Ovary (tissue), 9 donors: ENCODE results near the gene IL4I1. TPM values are rescaled to one million over a fixed set of nuclear protein-coding genes. Genes with fewer than 3 reads are reported as not detected.

Experiments
- DNase-seq, 5 donors: peaks; one replicate each; pipeline ENCODE4 v3.0.0-alpha.2; 2019 to 2020
- H3K27ac ChIP-seq, 2 donors: fragments of 200-600 bp; one replicate each; pipeline versions ENCODE4 v1.5.1 to v1.8.0; 2019 to 2022
- H3K27me3 ChIP-seq: fragments of 200-600 bp; one replicate; pipeline ENCODE4 v1.8.0; 2022
- H3K36me3 ChIP-seq: fragments of 200-600 bp; sonication (generic); one replicate; pipeline ENCODE4 v1.5.1; 2019
- H3K4me1 ChIP-seq: one replicate; pipeline ENCODE4 v1.8.1; 2013; ENCODE audit warnings: mild to moderate bottlenecking, moderate library complexity; ENCODE audit not compliant: insufficient read depth
- H3K4me3 ChIP-seq: fragments of 200-600 bp; sonication (generic); one replicate; pipeline ENCODE4 v1.5.1; 2017
- H3K9me3 ChIP-seq, 2 donors: fragments of 200-600 bp in 1 of 2; sonication (generic) in 1 of 2; one replicate each; pipeline versions ENCODE4 v1.5.1 to v1.8.1; 2013 to 2019; ENCODE audit warnings: mild to moderate bottlenecking in 1 of 2, moderate library complexity in 1 of 2
- EP300 ChIP-seq: sonication (generic); formaldehyde crosslinking; IDR thresholded peaks from one replicate; pipeline ENCODE4 v1.6.1; 2017; ENCODE audit warnings: antibody characterized with exemption
- POLR2A ChIP-seq: fragments of 450-650 bp; IDR thresholded peaks from one replicate; pipeline ENCODE4 v1.6.1; 2017; ENCODE audit warnings: antibody characterized with exemption, mild to moderate bottlenecking, moderate library complexity
- WGBS, 3 donors: extraction: QIAGEN DNeasy Blood & Tissue Kit in 1 of 3; methylation state at CpG; one replicate each; pipeline versions ENCODE4 v1.1.5 to v1.1.7; 2013 to 2017; 5-methylcytosine and 5-hydroxymethylcytosine counted together
- intact Hi-C, 4 donors: fragments of 100-400 bp; cut with DNase I; formaldehyde crosslinking; loops; one replicate each; pipeline versions ENCODE4 v1.11.0 to v1.15.1; 2022 to 2023
- polyA plus RNA-seq, 2 donors: library from polyadenylated mRNA; stranded (reverse); fragments of 200-250 nt in 1 of 2; fragments of 350-450 nt in 1 of 2; fragmentation: Illumina TruSeq in 1 of 2; extraction: RNeasy Lipid Tissue Mini Kit (QIAGEN cat#74804) in 1 of 2; gene quantifications; one replicate each; pipeline ENCODE4 v1.2.3, GENCODE V29; 2013 to 2014
- total RNA-seq, 7 donors: library from RNA; depleted of rRNA in 2 of 7; stranded (reverse); fragments of >200 nt in 2 of 7; fragmentation: NEBNext Ultra II Directional in 3 of 7; extraction: Animal tissue kit (Norgen Biotek cat#: 25700) in 3 of 7; gene quantifications; one replicate each; pipeline versions ENCODE4 v1.1.0 to v1.2.4, GENCODE V29; 2016 to 2023
- TF ChIP-seq, protein P1 (sequence below), 3 donors: fragments of 450-650 bp in 2 of 3; fragments of 200-600 bp in 1 of 3; IDR thresholded peaks; one replicate each; pipeline versions ENCODE4 v1.5.1 to v1.8.0; 2016 to 2022; ENCODE audit warnings: antibody characterized with exemption in 3 of 3, mild to moderate bottlenecking in 1 of 3
- donor health status: DM: no; HTN: no; CAD: no; lungs with moderate emphysema.
- donor health status: DM: no; HTN: no; CAD: no.
- donor health status: Bipolar disorder and iron deficiency.
- donor health status: DM: yes; HTN: yes; CAD: no.
- donor health status: DM: no; HTN: no; CAD: no.
- donor health status: DM: yes; HTN: yes; CAD: no.

IL4I1 gene
- total and polyA plus RNA-seq, 9 donors = 0.24 to 4.3 (median 1.0) TPM; not detected in 1

DNA sequence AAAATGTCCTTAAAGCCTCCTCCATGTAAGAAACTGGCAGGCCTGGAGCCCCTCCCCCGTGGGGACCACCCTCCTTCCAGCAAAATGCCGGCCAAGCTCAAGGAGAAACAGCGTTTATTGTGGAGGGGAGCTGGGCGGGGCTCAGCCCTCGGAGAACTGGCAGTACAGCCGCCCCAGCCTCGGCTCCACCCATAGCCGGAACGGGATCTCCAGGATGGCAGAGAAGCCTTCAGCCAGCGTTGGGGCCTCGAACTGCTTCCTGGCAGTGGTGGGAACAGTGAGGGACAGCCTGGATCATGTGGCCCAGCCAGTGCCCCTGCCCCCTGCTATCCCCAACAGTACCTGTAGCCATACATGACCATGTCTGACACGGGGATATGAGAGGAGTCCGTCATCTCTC, 35.6 kb downstream of the IL4I1 start:
- WGBS, 3 donors = 16 to 38% (median 18%) methylated on average over 11 to 13 of the region's 13 CpGs
- H3K36me3 ChIP-seq = no peaks in the 10 kb centered on the region
- DNase-seq = peak; percentile 71 to 88 (median 77)

DNA sequence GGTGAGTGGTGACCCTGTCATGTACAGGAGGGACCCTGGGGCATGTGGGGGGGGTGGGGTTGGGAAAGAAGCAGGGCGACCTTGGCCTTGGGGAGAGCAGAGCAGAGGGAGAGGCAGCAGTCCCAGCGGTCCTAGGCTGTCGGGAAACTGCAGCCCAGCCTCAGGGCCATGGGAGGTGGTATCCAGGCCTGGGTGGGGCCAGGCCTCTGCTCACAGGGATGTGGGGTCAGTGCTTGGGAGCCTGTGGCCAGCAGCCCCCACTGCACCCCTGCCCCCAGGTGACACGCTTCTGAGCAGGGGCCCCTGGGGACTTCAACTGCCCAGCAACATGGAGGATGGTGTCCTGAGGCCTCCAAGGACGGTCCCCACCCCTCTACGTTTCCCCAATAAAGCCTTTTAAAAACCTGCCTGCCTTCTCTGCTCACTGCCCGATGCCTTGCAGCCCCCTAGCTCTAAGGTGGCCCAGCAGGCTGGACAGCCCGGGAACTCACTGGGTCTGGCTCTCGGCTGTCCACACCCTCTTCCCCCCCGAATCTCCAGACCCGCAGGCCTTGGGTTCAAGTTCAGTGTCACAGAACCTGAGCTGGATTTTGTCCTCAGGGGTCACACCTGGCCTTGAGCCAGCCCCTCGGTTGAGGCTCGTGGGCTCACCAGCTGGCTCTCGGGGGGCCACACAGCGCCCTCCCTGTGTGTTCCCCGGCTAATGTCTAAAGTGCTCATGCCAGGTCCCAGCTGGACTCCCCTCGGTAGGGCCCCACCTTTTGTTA, 36.2 kb downstream of the IL4I1 start:
- H3K9me3 ChIP-seq = no peaks in the 10 kb centered on the region
- TF ChIP-seq, protein P1, sequence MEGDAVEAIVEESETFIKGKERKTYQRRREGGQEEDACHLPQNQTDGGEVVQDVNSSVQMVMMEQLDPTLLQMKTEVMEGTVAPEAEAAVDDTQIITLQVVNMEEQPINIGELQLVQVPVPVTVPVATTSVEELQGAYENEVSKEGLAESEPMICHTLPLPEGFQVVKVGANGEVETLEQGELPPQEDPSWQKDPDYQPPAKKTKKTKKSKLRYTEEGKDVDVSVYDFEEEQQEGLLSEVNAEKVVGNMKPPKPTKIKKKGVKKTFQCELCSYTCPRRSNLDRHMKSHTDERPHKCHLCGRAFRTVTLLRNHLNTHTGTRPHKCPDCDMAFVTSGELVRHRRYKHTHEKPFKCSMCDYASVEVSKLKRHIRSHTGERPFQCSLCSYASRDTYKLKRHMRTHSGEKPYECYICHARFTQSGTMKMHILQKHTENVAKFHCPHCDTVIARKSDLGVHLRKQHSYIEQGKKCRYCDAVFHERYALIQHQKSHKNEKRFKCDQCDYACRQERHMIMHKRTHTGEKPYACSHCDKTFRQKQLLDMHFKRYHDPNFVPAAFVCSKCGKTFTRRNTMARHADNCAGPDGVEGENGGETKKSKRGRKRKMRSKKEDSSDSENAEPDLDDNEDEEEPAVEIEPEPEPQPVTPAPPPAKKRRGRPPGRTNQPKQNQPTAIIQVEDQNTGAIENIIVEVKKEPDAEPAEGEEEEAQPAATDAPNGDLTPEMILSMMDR (IDR thresholded peaks at IDR 0.05) = no peak
- TF ChIP-seq POLR2A (no peak), EP300 (no peak)
- no peaks in the 10 kb centered on the region for H3K36me3 ChIP-seq
- H3K4me1 ChIP-seq = peaks cover 11% of the 10 kb centered on the region
- intact Hi-C loops = loop anchor here in 1 of 4 donors (5.0 kb wide), 1 partner anchor 53 kb away; no protein-coding TSS in a partner anchor
- WGBS, 3 donors = 47 to 62% (median 55%) methylated on average over 17 of the region's 17 CpGs
- no peak overlapping the region for H3K4me3 ChIP-seq
- H3K27me3 ChIP-seq = no peaks in the 10 kb centered on the region
- H3K27ac ChIP-seq = peak overlapping the region; percentile 65 to 72
- peak in 3 of 5 donors; percentile 42 to 58 (median 55) for DNase-seq

More for the DNA sequence above, 35.6 kb downstream of the IL4I1 start:
- Histone ChIP-seq H3K27ac (peak overlapping the region; percentile 65 to 72), H3K27me3 (no peaks in the 10 kb centered on the region), H3K9me3 (no peaks in the 10 kb centered on the region), H3K4me3 (no peak overlapping the region), H3K4me1 (peaks cover 15% of the 10 kb centered on the region)
- intact Hi-C loops = loop anchor here in 1 of 4 donors (5.0 kb wide), 1 partner anchor 54 kb away; no protein-coding TSS in a partner anchor
- TF ChIP-seq, protein P1 (IDR thresholded peaks at IDR 0.05) = no peak
- TF ChIP-seq EP300 (no peak), POLR2A (no peak)

DNA sequence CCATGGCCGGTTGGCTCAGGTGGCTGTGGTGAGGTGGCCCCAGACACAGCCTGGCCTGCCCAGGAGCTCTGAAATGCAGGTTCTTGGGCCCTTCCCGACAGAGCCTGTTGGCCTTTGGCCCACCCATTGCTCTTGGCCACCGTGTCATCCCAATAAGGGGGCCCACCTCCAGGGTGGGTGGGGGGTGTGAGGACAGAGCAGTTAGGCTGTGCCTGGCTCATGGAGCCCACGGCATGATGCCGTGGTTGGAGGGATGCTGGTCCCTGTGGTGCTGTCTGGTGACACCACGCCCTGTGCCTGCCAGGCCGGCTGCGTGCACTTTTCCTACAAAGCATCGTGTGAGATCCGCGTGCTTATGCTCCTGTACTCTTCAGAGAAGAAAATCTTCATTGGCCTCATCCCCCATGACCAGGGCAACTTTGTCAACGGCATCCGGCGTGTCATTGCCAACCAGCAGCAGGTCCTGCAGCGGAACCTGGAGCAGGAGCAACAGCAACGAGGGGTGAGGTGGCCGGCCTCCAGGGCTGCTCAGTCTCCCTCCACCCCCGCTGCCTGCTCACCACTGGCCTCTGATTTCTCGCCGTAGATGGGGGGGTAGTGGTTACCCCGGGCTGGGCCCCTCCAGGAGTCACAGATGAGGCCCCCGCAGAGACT, 36.9 kb downstream of the IL4I1 start:
- no peak overlapping the region for H3K4me3 ChIP-seq
- DNase-seq = peak in 3 of 5 donors; percentile 41 to 60 (median 47)

More for the DNA sequence above, 36.9 kb downstream of the IL4I1 start:
- peak overlapping the region in 1 of 2 donors; percentile 65 for H3K27ac ChIP-seq
- no peaks in the 10 kb centered on the region for H3K27me3 ChIP-seq
- WGBS, 3 donors = 62 to 71% (median 66%) methylated on average over 22 of the region's 22 CpGs
- no peaks in the 10 kb centered on the region for H3K9me3 ChIP-seq
- no peak for TF ChIP-seq POLR2A
- TF ChIP-seq, protein P1 (IDR thresholded peaks at IDR 0.05) = no peak
- no peaks in the 10 kb centered on the region for H3K36me3 ChIP-seq
- peaks cover 7% of the 10 kb centered on the region for H3K4me1 ChIP-seq
- intact Hi-C loops = loop anchor here in 2 of 4 donors (5.0 kb wide), 2 partner anchors 38 to 53 kb away; no protein-coding TSS in a partner anchor
